ENCODE measurements around the gene NKX6-1.

The NKX6-1 gene

GRCh38 chr4:84472154-84472553, 26.9 kb downstream of the NKX6-1 start:
- DNase-seq, result no peak

DNA sequence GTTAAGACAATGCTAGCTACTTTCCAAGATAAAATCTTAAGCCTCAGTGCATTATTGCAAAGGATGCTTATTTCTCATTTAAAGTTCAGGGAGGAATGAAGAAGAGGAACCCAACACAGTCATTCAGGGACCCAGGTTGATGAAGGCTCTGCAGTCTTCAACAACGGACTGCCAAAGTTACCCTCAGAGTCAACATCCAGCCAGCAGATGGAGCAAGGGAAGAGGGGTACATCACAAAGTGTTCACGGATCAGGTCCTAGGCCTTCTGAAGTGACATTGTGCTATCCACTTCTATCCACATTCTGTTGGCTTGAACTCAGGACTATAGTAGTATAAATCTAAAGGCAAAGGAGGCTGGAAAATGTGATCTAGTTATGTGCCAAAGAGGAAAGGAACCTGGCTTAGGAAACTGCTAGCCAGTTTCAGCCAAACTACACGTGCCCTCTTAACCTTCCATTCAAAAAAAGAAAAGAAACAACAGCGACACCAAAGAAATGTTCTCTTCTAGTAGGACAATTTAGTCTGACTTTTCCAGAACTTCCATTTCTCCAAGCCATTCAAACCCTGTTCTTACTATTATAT, 28.8 kb downstream of the NKX6-1 start:
- DNase-seq, result no peak

- DNase-seq, result no peak
Observed at GRCh38 chr4:84467601-84468000, 31.5 kb downstream of the NKX6-1 start.

DNA sequence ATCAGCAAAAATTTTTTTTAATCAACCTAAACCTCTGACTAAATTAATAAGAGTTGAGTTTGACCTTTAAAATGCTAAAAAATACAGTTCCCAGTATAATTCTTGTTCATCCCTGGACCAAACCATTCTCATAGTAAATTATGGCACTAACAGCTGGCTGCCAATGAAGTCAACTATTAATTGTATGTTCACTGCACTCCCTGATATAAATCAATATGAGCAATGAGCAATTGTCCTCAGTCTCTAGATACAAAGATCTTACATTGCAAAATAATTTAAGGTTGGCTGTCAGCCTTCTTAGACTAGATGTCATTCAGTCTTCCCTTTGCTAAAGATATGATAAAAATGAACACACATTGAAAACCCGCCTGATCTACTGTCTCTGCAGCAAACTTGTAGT, 39.3 kb downstream of the NKX6-1 start:
- DNase-seq, result no peak

DNA sequence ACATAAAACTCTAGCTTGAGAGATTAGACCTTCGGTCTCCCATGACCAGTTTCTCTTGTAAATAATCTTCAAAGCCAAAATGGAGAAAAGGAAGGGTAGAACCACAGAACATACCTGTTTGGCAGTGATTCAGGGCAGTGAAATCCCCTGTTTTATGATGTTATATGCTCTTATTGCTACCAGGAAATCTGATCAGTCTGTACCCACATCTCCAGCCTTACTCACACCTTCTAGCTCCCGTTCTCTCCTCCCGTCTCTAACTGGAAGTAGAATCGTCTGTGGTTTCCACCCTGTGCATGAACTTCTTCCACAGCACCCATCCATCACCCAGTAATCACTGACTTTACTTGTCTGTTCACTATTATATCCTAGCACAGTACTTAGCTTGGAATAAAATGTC, 42.9 kb downstream of the NKX6-1 start:
- no peak for DNase-seq

- no peak for DNase-seq
Observed at GRCh38 chr4:84455697-84456096, 43.4 kb downstream of the NKX6-1 start.

GRCh38 chr4:84451546-84451945, 47.5 kb downstream of the NKX6-1 start:
- DNase-seq, result no peak

DNA sequence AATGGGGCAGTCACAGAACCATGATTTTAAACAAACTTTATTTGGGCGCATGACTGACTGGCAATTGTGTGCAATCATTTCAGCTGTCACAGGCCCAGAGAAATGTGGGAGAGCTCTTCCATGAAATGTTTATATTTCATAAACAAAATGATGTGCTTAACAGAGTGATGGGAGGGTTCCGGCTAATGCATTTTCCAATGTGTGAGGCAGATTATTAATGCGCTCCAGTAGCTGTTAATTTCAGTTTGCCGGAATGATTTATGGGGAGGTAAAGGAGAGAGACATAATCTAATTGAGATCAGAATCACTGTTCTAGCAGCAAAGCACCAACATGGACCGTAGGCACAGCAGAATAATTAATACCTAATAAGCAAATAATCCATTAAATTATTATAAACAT, 55.6 kb downstream of the NKX6-1 start:
- DNase-seq, result no peak

DNA sequence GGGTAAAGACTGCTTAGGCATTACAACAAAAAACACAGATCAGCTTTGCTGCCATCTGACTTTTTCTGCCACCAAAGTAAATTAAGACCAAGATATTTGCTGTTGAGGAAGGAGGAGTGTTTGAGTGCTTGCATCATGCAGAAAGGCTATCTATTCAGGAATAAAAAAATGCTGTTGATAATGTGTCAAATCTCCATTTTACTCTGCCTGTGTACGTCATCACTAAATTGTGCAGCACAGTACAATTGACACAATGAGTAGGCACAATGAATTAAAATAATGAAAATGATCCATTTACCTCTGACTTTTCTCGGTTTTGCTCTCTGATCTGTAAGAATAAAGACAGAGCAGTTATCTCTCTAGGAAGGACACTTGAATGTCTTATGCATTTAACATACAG, 56.3 kb downstream of the NKX6-1 start:
- no peak for DNase-seq

All from stimulated activated CD4-positive, alpha-beta T cell treated with anti-CD3 and anti-CD28 coated beads, Interleukin-4, amount 100 ng/mL, for 4 hours (primary cell).